ENCODE results near the gene PTPRG.

PTPRG gene

GRCh38 chr3:61561374-61562041, at the start of gene PTPRG:
PTPRG (plus strand) TSS chr3:61561571; CDS start chr3:61562288, 717 bp downstream.
- Histone ChIP-seq H3K9ac (peak within 1 kb of the TSS; percentile 69), H3K79me2 (ENCODE audit: insufficient read depth, low read depth) (no peaks in the 10 kb centered on the region; the same call in 1 of the 2 replicates), H3K36me3 (ENCODE audit: insufficient read depth) (no peaks in the 10 kb centered on the region), H4K20me1 (ENCODE audit: insufficient read depth) (no peaks in the 10 kb centered on the region), H3K4me3 (IDR thresholded peaks at IDR 0.05; ENCODE audit: insufficient read depth, low read depth, low read length) (peak within 1 kb of the TSS; percentile 24), H3K4me1 (ENCODE audit: low read depth, poor library complexity, severe bottlenecking) (no peaks in the 10 kb centered on the region), H2AFZ (ENCODE audit: low read depth) (peak within 1 kb of the TSS; percentile 79), H3K27ac (peak within 1 kb of the TSS; percentile 53), H3K27me3 (ENCODE audit: insufficient read depth, low read depth) (no peaks in the 10 kb centered on the region), H3K4me2 (peak within 1 kb of the TSS; percentile 54)
- TF ChIP-seq CTCF (conservative IDR thresholded peaks at IDR 0.05; ENCODE audit: low read depth, low read length) = no peak

GRCh38 chr3:61518590-61518989, 42.8 kb upstream of the PTPRG start:
- no peak overlapping the region for H2AFZ ChIP-seq (ENCODE audit: low read depth)
- H3K36me3 ChIP-seq (ENCODE audit: insufficient read depth) = no peaks in the 10 kb centered on the region
- H3K4me3 ChIP-seq (IDR thresholded peaks at IDR 0.05; ENCODE audit: insufficient read depth, low read depth, low read length) = no peak overlapping the region
- H3K4me2 ChIP-seq = no peak overlapping the region
- H4K20me1 ChIP-seq (ENCODE audit: insufficient read depth) = no peaks in the 10 kb centered on the region
- no peak overlapping the region for H3K9ac ChIP-seq
- H3K27ac ChIP-seq = no peak overlapping the region
- H3K27me3 ChIP-seq (ENCODE audit: insufficient read depth, low read depth) = no peaks in the 10 kb centered on the region
- TF ChIP-seq CTCF (conservative IDR thresholded peaks at IDR 0.05; ENCODE audit: low read depth, low read length) = no peak
- H3K4me1 ChIP-seq (ENCODE audit: low read depth, poor library complexity, severe bottlenecking) = peaks cover 12% of the 10 kb centered on the region
- H3K79me2 ChIP-seq (ENCODE audit: insufficient read depth, low read depth) = no peaks in the 10 kb centered on the region

GRCh38 chr3:61520966-61521628, 40.3 kb upstream of the PTPRG start:
- Histone ChIP-seq H2AFZ (ENCODE audit: low read depth) (no peak overlapping the region), H3K27ac (no peak overlapping the region)

GRCh38 chr3:61522060-61522459, 39.3 kb upstream of the PTPRG start:
- no peak for TF ChIP-seq CTCF (conservative IDR thresholded peaks at IDR 0.05; ENCODE audit: low read depth, low read length)
- H3K4me3 ChIP-seq (IDR thresholded peaks at IDR 0.05; ENCODE audit: insufficient read depth, low read depth, low read length) = no peak overlapping the region
- no peak overlapping the region for H3K27ac ChIP-seq
- H2AFZ ChIP-seq (ENCODE audit: low read depth) = no peak overlapping the region
- no peaks in the 10 kb centered on the region for H3K79me2 ChIP-seq (ENCODE audit: insufficient read depth, low read depth)
- no peaks in the 10 kb centered on the region for H3K36me3 ChIP-seq (ENCODE audit: insufficient read depth)
- H4K20me1 ChIP-seq (ENCODE audit: insufficient read depth) = no peaks in the 10 kb centered on the region
- no peak overlapping the region for H3K4me2 ChIP-seq
- H3K4me1 ChIP-seq (ENCODE audit: low read depth, poor library complexity, severe bottlenecking) = peaks cover 12% of the 10 kb centered on the region
- H3K9ac ChIP-seq = no peak overlapping the region
- no peaks in the 10 kb centered on the region for H3K27me3 ChIP-seq (ENCODE audit: insufficient read depth, low read depth)

More at GRCh38 chr3:61520966-61521628, 40.3 kb upstream of the PTPRG start:
- no peaks in the 10 kb centered on the region for H3K36me3 ChIP-seq (ENCODE audit: insufficient read depth)
- no peak overlapping the region for H3K4me3 ChIP-seq (IDR thresholded peaks at IDR 0.05; ENCODE audit: insufficient read depth, low read depth, low read length)
- no peaks in the 10 kb centered on the region for H3K79me2 ChIP-seq (ENCODE audit: insufficient read depth, low read depth)
- no peaks in the 10 kb centered on the region for H3K27me3 ChIP-seq (ENCODE audit: insufficient read depth, low read depth)
- TF ChIP-seq CTCF (conservative IDR thresholded peaks at IDR 0.05; ENCODE audit: low read depth, low read length) = no peak
- no peaks in the 10 kb centered on the region for H4K20me1 ChIP-seq (ENCODE audit: insufficient read depth)
- peaks cover 12% of the 10 kb centered on the region for H3K4me1 ChIP-seq (ENCODE audit: low read depth, poor library complexity, severe bottlenecking)
- peak overlapping the region; percentile 33; the same call in 1 of the 2 replicates for H3K4me2 ChIP-seq
- no peak overlapping the region for H3K9ac ChIP-seq
